Measurements from ENCODE around the gene PPM1A. TPM values are rescaled to one million over a fixed set of nuclear protein-coding genes. Genes with fewer than 3 reads are reported as not detected.
A peak's percentile ranks its signal among the peaks of the same experiment; 100 is the strongest.
"Not testable (repeated sequence)": the region's sequence is repeated elsewhere in the genome, so short reads cannot be mapped to it uniquely, and the experiment has no call there.

PPM1A gene
- total RNA-seq, 2 donors from 2014 or later, result 73.2 to 76.0 TPM

DNA sequence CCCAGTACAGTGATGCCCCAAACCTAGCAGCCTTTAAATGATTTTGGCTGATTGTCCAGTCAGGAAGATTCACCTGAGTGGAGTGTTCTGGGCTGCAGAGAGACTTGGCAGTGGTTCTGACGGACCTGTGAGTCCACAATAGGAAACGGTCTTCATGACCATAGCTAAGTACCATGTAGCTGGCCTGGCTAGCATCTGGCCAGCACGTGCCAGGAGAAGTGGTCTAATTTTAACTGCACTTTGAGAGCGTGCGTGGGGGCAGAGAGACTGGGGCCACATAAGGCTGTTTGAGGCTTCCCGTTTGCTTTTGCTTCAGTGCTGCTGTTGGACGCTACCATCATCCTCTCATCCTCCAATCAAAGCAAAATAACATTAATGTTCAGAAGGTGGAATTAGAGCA is 54.7 kb downstream of the PPM1A start:
- DNase-seq, result peak; percentile 48
- intact Hi-C loops (cut with DNase I), result no loop called here
- peak; percentile 89 to 94 for ATAC-seq

DNA sequence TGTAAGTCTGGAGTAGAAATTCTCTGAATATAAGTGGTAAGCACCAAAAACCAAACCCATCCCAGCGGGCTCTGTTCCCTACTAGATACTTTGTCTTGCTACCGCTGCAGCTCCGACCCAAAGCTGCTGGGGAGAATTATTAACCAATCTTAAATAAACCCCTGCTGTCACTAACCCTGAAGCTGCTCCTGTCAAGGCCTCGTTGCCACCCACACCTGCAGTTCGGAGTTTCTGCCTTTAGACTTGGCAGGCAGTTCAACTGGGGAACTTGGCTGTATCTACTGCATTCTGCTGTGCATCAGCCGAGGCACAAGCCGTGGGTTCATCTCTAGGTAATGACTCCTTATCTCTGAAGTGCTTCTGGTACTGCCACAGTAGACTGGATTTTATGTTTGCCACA is 55.5 kb downstream of the PPM1A start:
- ATAC-seq, result peak; percentile 57 to 68
- intact Hi-C loops (cut with DNase I), result no loop called here
- no peak for DNase-seq

DNA sequence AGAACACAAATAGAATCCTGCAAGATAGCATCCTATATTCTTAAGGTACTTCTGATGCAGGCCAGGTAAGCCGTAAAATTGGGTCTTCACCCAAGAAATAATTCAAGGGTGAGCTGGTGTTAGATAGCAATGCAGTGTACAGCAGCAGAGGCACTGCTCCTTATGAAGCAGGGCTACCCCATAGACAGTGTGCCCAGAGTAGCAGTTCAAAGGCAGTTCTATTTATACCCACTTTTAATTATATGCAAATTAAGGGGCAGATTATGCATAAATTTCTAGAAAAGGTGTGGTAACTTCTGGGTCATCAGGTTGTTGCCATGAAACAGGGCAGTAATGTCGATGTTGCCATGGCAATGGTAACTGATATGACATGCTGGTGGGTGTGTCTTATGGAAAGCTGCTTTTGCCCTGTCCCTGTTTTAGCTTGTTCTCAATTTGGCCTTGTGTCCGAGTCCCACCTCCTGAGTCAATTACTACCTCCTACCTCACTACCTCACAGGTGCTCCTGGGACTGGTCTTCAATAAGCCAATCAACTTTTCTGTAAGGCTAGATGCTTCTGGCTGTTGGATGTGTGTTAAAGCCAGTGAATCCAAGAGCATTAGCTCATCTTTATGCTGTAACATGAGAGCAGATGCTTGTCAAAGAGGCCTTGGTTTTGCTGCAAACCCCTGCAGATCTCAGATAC is 61.0 kb downstream of the PPM1A start:
- ATAC-seq (no peak), DNase-seq (no peak)
- intact Hi-C loops (cut with DNase I), result no loop called here

DNA sequence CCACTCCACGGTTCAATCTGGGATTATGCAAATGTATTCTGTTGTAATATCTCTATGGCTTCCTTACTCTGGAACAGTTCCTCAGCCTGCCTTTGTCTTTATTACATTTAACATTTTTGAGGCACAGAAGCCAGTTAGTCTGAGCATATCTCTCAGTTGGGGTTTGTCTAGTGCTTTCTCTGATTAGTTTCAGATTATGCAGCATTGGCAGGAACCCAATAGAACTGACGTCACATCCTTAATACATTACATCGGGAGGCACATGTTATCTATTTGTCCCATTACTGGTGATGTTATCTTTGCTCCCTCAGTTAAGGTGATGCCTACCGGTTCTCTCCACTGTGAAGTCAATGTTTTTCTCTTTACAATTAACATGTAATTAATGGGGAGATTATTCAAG is 62.4 kb downstream of the PPM1A start:
- intact Hi-C loops (cut with DNase I), result no loop called here
- ATAC-seq (no peak), DNase-seq (no peak)

DNA sequence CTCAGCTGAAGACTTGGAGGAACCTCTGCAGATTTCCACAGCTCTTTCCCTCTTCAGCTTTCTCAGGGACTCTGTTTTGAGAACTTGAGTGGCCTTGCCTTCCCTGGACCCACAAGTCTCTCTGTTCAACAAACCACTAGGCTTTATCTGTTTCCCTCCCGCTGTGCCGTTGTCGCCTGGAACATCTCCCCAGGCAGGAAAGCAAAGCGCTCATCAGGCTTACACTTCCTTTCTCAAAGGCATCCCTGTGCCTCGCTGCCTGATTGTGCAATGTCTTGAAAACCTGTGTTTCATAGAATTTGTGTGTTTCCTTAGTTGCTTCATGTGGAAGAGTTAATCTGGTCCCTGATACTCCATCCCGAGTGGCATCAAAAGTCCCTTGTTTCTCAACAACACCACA is 64.1 kb downstream of the PPM1A start:
- ATAC-seq (no peak), DNase-seq (no peak)
- intact Hi-C loops (cut with DNase I), result no loop called here

DNA sequence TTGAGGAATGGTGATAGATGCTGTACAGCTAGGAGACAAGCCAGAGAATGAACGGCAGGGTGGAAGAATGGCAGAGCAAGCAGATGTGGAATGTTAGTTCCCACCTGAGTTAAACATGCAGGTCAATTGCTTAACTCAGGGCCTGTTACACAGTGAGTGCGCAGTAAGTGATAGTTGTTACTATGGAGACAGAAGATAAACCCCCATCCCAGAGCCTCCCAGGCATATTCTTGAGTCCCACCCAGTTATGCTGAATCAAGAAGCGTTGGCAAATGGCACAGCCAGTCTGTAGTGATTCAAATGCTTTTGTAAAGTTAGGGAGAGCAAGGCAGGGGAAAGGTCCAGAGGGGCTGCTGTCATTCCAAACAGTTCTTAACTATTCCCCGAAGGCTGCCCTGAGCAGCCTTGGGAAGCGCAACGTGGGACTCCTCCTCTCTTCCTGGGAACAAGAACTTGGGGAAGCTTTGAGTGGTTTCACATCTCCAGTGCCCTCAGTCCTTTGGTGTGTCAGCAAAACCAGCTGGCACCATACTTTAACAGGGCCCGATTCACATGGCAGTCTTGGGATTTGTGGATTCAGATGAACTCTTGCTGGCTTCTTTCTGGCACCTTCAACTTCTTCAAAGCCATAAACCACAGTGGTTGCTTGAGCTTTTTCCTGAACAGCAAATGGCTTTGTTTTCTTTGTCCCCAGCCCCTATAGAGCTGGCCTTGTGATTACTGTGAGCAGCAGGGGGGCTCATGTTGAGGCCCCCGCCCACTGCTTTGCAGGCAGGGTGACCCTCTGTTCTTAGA is 66.4 kb downstream of the PPM1A start:
- intact Hi-C loops (cut with DNase I), result no loop called here
- DNase-seq (no peak), ATAC-seq (peak; percentile 12 to 83)

DNA sequence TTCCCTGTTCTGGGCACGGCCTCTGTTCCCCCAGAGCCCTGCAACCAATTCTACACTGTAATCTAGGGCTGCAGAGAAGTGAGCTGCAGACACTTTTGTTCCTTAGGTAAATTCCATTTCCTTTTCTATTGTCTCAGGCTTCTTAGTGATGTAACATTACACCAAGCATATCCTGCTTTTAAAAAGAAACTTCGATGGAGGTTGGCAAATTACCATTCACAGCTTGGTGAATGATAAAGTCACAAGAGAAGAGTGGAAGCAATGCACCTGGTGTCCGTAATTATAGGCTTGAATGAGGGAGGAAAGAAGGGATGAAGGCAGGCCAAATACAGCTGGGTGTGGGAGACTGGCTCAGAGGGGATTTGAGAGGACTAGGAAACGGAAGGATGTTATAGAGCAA is 68.6 kb downstream of the PPM1A start:
- DNase-seq (no peak), ATAC-seq (no peak)
- intact Hi-C loops (cut with DNase I), result no loop called here

DNA sequence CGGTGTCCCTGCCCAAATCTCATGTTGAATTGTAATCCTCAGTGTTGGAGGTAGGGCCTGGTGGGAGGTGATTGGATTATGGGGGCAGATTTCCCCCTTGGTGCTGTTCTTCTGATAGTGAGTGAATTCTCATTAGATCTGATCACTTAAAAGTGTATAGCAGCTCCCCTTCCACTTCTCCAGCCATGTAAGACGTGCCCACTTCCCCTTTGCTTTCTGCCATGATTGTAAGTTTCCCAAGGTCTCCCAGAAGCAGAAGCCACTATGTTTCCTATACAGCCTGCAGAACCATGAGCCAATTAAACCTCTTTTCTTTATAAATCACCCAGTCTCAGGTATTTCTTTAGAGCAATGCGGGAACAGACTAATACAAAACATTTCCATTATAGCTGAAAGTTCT is 71.8 kb downstream of the PPM1A start:
- ATAC-seq, DNase-seq: not testable (repeated sequence)
- intact Hi-C loops (cut with DNase I), result loop anchor here in 1 of 2 donors (10.0 kb wide), 1 partner anchor 126 kb away; no protein-coding TSS in a partner anchor

DNA sequence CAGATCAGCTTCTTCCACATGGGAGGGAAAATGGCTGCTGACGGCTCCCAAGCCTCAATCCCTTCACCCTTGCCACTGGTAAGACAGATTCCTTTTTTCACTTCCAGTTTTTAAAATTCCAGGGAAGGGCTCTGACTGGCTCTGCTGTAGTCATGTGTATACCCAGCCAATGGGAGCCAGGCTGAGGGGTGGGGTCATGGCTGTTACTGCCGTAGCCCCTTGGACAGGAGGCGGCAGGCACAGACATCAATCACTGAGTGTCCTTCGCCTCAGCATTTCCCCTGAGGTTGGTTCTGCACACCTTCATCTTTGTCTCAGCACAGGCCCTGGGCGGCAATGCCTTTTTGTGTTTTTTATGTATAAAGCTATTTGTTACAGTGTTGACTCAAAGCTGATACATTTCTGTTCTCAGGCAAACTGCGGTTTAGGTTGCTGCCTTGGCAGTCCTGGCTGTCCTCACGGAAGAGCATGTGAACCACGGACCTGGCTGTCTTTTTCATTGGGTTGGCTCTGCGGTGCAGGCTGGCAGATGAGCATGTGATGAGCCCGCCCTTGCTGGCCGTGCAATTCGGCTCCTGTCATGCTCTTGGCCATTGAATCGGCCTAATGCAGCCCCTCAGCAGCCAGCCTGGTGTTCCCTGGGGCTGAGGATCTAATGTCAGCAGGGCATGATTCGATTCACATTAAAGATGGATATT is 74.3 kb downstream of the PPM1A start:
- ATAC-seq (no peak), DNase-seq (no peak)
- intact Hi-C loops (cut with DNase I), result loop anchor here in 1 of 2 donors (10.0 kb wide), 1 partner anchor 129 kb away; no protein-coding TSS in a partner anchor

DNA sequence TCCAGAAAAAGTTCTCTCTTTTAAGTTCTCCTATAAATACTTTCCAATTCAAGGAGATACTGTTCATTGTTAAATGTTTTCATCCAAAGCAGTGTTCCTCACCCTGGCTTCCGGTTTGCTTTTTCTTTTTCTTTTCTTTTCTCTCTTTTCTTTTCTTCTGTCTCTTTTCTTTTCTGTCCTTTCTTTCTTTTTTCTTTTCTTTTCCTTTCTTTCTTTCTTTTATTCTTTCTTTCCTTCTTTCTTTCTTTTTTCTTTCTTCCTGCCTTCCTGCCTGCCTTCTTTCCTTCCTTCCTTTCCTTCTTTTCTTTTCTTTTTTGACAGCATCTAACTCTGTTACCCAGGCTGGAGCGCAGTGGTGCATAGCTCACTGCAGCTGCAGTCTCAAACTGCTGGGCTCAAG is 75.8 kb downstream of the PPM1A start:
- ATAC-seq (no peak), DNase-seq (no peak)
- intact Hi-C loops (cut with DNase I), result loop anchor here in 1 of 2 donors (10.0 kb wide), 1 partner anchor 130 kb away; no protein-coding TSS in a partner anchor

DNA sequence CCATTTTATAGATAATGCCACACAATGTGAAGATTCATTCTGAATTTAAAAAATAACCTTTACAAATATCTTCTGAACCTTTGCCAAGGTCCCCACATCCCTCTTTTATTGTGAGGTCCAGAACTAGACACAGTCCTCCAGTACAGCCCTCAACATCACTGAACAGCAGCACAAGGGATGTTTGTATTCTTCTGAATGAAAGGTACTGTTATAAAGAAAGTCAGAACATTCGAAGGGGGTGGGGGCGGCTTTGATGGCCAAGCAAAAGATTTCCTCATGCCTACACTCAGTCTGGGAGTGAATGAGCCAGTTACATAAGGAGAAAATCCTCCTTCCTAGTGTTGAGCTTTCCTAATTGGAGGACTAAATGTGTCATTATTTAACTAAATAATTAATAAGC is 77.3 kb downstream of the PPM1A start:
- intact Hi-C loops (cut with DNase I), result loop anchor here in 1 of 2 donors (10.0 kb wide), 1 partner anchor 131 kb away; no protein-coding TSS in a partner anchor
- ATAC-seq (no peak), DNase-seq (no peak)

DNA sequence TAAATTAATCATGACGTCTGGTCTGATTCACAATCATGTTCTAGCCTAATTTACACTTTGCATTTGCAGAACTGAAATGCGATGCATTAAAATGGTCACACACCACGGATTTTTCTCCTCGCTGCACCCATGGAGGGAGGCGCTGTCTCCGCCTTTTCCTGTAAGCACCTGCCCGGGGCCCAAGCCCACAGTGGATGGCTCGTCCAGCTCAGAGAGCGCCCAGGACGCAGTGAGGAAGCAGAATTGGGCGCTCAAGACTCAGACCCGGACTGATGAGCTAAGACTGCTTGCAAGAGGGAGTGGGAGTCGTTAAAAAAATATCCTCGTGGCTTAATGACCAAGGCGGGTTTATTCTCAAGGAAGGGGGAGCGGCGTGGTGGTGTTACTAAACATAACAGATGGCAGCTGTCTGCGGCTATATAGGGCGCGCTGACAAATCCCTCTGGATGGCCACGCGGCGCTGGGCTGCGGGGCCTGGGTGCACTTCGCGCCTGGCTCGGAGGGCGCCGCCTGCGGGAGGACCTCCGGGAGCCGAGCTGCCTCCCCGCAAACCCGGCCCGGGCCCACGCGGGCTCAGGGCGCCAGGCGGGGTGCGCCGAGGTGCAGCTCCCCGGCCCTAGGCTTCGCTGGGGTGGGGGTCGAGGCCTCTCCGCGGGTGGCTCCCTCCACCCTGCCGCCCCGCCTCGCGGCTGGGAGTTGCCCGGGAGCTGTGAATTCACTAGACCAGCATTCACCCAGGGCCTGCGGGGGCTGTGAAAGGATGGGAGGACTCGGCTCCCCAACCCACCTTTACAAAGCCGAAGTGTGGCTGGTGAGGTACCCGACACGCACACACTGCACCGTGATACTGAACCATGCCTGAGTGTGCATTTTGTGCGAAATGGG is 78.7 kb downstream of the PPM1A start:
- ATAC-seq, result peak; percentile 62 to 86
- intact Hi-C loops (cut with DNase I), result loop anchor here in 1 of 2 donors (10.0 kb wide), 1 partner anchor 133 kb away; no protein-coding TSS in a partner anchor
- peak; percentile 31 for DNase-seq

DNA sequence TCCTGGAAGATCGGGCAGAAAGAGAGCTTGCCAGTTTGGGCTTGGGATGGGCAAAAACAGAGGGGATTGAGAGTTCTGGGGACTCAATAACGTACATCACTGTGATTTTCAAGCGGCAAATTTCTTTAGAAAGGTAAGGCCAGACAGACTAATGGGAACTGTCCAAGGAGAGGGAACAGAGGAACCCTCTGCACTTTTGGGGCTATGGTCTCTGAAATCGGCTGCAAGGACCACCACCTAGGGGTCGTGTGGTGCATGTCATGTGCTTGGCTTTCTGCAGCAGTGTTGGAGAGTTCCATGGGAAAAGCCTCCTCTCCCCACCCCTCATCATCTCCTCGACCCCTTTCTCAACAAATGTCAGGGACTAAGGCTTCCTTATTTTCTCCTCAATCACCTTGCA is 79.6 kb downstream of the PPM1A start:
- DNase-seq, result no peak
- intact Hi-C loops (cut with DNase I), result loop anchor here in 1 of 2 donors (10.0 kb wide), 1 partner anchor 134 kb away; no protein-coding TSS in a partner anchor
- no peak for ATAC-seq

DNA sequence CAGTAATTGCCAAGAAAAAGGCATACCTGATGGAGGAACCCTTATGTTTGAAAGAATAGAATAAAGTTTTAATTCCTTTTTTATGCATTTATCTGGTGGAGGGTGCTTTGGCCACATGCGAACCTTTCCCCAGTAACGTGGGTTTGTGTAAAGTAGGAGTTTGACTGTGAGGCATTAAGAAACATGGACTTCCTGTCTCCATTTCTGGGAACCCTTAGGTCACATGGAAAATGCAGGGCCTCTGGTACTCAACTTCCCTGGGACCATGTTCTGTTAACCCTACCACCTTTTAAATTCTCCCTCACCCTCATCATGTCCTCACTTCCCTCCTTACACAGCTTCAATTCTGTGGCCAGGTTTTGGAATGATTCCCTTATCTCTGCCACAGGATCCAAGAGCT is 80.3 kb downstream of the PPM1A start:
- ATAC-seq (no peak), DNase-seq (no peak)
- intact Hi-C loops (cut with DNase I), result loop anchor here in 1 of 2 donors (10.0 kb wide), 1 partner anchor 134 kb away; no protein-coding TSS in a partner anchor

DNA sequence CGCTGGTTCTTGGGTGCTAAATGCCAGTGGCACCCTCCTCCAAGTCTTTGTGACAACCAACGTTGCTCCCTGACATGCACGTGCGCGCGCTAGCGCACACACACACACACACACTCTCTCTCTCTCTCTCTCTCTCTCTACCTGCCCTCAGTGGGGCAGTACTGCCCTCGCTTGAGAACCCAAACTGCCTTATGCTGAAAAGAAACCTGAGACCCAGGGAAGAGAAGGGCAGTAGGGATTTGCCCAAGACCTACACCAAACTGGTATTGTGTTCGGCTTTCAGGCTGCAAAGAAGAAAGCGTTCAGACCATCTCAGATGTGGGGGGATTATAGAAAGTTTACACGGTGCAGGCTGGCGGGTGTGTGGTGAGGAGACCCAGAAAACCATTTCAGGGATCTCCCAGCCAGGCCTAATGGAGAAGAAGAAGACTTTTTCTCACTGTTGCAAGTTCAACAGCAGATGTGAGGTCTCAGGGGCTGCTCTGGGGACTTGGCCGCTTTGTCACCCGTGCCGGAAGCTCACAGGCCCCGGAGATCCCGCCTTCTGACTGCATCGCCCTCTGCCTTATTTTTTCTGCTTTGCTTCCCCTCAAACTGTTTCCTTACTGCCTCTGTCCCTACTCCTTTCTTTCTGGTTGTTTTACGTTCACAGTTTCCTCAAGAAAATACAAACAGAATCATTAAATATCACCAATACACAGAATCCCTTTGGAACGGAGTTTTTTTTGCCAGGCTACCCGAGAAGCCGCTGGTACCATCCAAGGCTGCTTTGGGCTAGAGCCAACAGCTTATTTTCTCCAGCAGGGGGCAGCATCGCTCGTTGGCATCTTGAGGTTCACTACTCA is 82.4 kb downstream of the PPM1A start:
- intact Hi-C loops (cut with DNase I), result no loop called here
- DNase-seq, result peak; percentile 57
- ATAC-seq, result peak; percentile 53 to 67

DNA sequence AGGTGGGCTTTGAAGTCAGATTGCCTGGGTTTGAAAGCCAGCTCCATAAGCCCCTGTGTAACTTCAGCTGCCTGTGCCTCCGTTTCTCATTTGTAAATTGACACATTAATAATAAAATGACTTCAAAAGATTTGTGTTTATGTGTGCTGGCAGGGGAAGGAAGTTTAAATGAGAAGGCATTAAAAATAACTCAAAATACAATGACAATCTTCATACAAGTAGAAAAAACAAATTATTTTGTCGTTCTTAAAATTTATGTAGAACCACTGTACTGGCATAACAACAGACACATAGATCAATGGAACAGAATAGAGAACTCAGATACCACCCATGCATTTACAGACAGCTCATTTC is 83.0 kb downstream of the PPM1A start:
- DNase-seq (no peak), ATAC-seq (no peak)
- intact Hi-C loops (cut with DNase I), result no loop called here

DNA sequence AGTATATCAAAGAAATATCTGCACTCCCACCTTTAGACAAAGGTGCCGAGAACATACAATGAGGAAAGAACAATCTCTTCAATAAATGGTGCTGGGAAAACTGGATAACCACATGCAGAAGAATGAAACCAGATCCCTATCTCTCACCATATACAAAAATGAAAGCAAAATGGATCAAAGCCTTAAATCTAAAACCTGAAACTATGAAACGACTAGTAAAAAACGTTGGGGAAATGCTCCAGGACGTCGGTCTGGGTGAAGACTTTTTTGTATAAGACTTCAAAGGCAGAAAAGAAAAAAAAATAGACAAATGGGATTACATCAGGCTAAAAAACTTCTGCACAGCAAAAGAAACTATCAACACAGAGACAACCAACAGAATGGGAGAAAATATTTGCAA is 83.8 kb downstream of the PPM1A start:
- ATAC-seq (no peak), DNase-seq (no peak)
- intact Hi-C loops (cut with DNase I), result no loop called here

DNA sequence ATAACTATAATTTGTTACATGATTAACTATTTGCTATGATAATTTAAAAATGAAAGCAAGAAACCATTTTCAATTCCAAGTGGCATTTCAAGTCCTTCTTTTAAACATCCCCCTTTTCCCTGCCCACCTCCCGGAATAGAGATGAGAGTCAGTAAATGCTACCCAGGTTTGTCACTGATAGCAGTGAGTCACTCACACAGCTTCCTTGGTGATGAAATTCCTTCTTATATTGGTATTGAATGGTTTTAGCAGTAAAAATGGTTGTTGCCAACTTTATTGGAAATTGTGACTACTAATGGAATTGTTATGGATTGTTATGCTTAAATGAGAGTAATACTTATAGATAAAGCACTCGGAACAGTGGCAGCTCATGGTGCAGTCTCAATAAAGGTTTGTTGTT is 90.5 kb downstream of the PPM1A start:
- DNase-seq, result no peak
- ATAC-seq, result no peak
- intact Hi-C loops (cut with DNase I), result no loop called here

All from left cardiac atrium (tissue), 4 donors.